ENCODE data around the gene NOL8. TPM values are rescaled to one million over a fixed set of nuclear protein-coding genes. Genes with fewer than 3 reads are reported as not detected.

NOL8 gene
- total and polyA plus RNA-seq, 9 donors = 21.6 to 31.9 (median 24.9) TPM

Other genes with a start within 250 kb of the NOL8 start
- gene SPTLC1, start 209.9 kb downstream of the NOL8 start, total RNA-seq = 47.7 TPM
- gene SPTLC1, start 209.9 kb downstream of the NOL8 start, polyA plus RNA-seq (ENCODE audit: insufficient read depth in 1 of 8, insufficient read length in 8 of 8, low replicate concordance in 1 of 8) = 10 to 100 TPM; 38.3 to 56.4 (median 42.5) TPM
- 96.3 TPM for gene IARS1, start 31.7 kb downstream of the NOL8 start, total RNA-seq
- 10 to 100 TPM; 48.4 to 75.2 (median 62.1) TPM for gene IARS1, start 31.7 kb downstream of the NOL8 start, polyA plus RNA-seq (ENCODE audit: insufficient read depth in 1 of 8, insufficient read length in 8 of 8, low replicate concordance in 1 of 8)
- 6.4 TPM for gene CENPP, start 603 bp upstream of the NOL8 start, total RNA-seq
- gene CENPP, start 603 bp upstream of the NOL8 start, polyA plus RNA-seq (ENCODE audit: insufficient read depth in 1 of 8, insufficient read length in 8 of 8, low replicate concordance in 1 of 8) = 1 to 10 TPM; 3.6 to 6.4 (median 5.1) TPM
- gene OGN, start 79.2 kb upstream of the NOL8 start, total RNA-seq = 454 TPM
- gene OGN, start 79.2 kb upstream of the NOL8 start, polyA plus RNA-seq (ENCODE audit: insufficient read depth in 1 of 8, insufficient read length in 8 of 8, low replicate concordance in 1 of 8) = 100 to 1,000 TPM; 346 to 821 (median 472) TPM
- 8.9 TPM for gene OMD, start 99.1 kb upstream of the NOL8 start, total RNA-seq
- 1 to 10 TPM; 2.7 to 7.0 (median 3.7) TPM for gene OMD, start 99.1 kb upstream of the NOL8 start, polyA plus RNA-seq (ENCODE audit: insufficient read depth in 1 of 8, insufficient read length in 8 of 8, low replicate concordance in 1 of 8)
- 473 TPM for gene ASPN, start 157.2 kb upstream of the NOL8 start, total RNA-seq
- gene ASPN, start 157.2 kb upstream of the NOL8 start, polyA plus RNA-seq (ENCODE audit: insufficient read depth in 1 of 8, insufficient read length in 8 of 8, low replicate concordance in 1 of 8) = 100 to 1,000 TPM; 147 to 546 (median 215) TPM
- gene ECM2, start 210.6 kb upstream of the NOL8 start, total RNA-seq = 16.0 TPM
- gene ECM2, start 210.6 kb upstream of the NOL8 start, polyA plus RNA-seq (ENCODE audit: insufficient read depth in 1 of 8, insufficient read length in 8 of 8, low replicate concordance in 1 of 8) = 10 to 100 TPM; 14.7 to 28.3 (median 17.3) TPM